GM10248 (cell line): ENCODE results near the gene THEMIS.
"Not testable (repeated sequence)": the region's sequence is repeated elsewhere in the genome, so short reads cannot be mapped to it uniquely, and the experiment has no call there.

Source experiments
- CTCF ChIA-PET: fragments of 300-600 bp; sonication (Branson Sonifier 250); formaldehyde crosslinking; extraction: SDS; loops from one replicate; lab custom pipeline; 2021; ENCODE audit warnings: antibody characterized with exemption; lab: Yijun Ruan, JAX
- POLR2A ChIA-PET: fragments of 350-650 bp; sonication (Branson Sonifier 250); formaldehyde crosslinking; extraction: SDS; loops from one replicate; lab custom pipeline; 2020; ENCODE audit warnings: antibody characterized with exemption; lab: Yijun Ruan, JAX
- DNase-seq: peaks from one replicate; pipeline ENCODE4 v3.0.0; 2012; ENCODE audit errors: extremely low spot score
- TF ChIP-seq, protein P1 (sequence below): IDR thresholded peaks from 2 replicates; pipeline ENCODE4 v1.5.1; 2012; ENCODE audit warnings: mild to moderate bottlenecking, low read depth; ENCODE audit errors: extremely low read depth, missing control alignments, control extremely low read depth

THEMIS gene

GRCh38 chr6:127884134-127884533, 16.7 kb downstream of the THEMIS start:
- TF ChIP-seq, protein P1, sequence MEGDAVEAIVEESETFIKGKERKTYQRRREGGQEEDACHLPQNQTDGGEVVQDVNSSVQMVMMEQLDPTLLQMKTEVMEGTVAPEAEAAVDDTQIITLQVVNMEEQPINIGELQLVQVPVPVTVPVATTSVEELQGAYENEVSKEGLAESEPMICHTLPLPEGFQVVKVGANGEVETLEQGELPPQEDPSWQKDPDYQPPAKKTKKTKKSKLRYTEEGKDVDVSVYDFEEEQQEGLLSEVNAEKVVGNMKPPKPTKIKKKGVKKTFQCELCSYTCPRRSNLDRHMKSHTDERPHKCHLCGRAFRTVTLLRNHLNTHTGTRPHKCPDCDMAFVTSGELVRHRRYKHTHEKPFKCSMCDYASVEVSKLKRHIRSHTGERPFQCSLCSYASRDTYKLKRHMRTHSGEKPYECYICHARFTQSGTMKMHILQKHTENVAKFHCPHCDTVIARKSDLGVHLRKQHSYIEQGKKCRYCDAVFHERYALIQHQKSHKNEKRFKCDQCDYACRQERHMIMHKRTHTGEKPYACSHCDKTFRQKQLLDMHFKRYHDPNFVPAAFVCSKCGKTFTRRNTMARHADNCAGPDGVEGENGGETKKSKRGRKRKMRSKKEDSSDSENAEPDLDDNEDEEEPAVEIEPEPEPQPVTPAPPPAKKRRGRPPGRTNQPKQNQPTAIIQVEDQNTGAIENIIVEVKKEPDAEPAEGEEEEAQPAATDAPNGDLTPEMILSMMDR: no peak
- ChIA-PET POLR2A (no interaction called here), CTCF (no interaction called here)
- no peak for DNase-seq

DNA sequence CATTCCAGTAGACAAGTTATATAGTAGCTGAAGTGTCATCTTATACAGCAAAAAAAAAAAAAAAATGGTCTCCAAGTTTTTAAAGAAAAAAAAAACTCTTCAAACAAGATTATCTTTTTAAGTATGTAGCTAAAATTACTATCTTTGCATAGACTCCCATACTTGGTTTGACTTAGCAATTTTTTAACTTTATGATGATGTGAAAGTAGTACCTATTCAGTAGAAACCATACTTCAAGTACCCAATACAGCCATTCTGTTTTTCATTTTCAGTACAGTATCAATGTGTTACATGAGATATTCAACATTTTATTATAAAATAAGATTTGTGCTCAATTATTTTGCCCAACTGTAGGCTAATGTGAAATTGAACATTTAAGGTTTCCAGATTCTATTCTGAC, 18.9 kb downstream of the THEMIS start:
- DNase-seq, CTCF ChIA-PET, POLR2A ChIA-PET: not testable (repeated sequence)

DNA sequence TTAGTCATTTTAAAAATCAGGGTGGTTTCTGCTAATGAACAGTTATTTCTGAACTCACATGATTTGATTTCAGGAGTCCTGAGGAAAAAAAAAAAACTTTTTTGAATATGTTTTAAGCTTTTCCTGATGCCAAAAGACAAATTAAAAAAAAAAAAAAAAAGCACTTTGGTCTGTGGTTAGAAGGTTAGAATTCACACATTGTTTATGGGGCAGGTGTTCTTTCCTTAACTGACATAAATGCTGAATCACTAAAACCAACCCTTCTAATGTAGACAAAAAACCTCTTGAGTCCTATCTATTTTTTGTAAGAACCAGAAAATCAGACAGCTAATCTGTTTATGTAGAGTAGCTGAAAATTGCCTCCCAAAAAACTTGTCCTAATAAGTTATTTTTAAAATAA, 20.4 kb downstream of the THEMIS start:
- TF ChIP-seq, protein P1: no peak
- ChIA-PET POLR2A (no interaction called here), CTCF (no interaction called here)
- no peak for DNase-seq

DNA sequence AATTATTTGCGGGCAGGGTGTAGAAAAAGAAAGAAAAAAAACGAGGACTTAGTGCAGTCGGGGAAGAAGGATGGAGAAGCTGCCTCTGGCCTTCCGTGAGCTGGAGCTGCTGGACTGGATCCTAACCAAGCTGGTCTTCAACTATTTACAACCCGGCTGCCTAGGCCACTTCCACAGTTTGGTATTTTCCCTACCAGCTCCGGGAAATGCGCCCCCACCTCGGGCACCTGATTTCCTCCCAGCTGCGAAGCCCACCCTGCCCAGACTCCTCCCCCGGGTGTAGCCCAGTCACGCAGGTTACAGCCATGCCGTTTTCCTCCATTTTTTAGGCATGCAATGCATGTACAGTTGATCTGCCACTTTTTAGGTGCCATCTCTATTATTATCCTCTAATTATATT, 21.2 kb downstream of the THEMIS start:
- TF ChIP-seq, protein P1: no peak
- ChIA-PET POLR2A (no interaction called here), CTCF (no interaction called here)
- DNase-seq: no peak

- ChIA-PET CTCF (interaction anchor here (1.2 kb wide), 1 partner anchor 22 kb away, joined by 4 read pairs; no protein-coding TSS in a partner anchor), POLR2A (no interaction called here)
Measured at GRCh38 chr6:127878115-127878514, 22.7 kb downstream of the THEMIS start.

GRCh38 chr6:127877231-127877630, 23.6 kb downstream of the THEMIS start:
- ChIA-PET POLR2A (no interaction called here), CTCF (no interaction called here)
- no peak for DNase-seq
- TF ChIP-seq, protein P1: no peak

More at GRCh38 chr6:127878115-127878514, 22.7 kb downstream of the THEMIS start:
- no peak for DNase-seq
- TF ChIP-seq, protein P1: no peak

GRCh38 chr6:127869772-127870404, 31.0 kb downstream of the THEMIS start:
- CTCF ChIA-PET: interaction anchor here (1.3 kb wide), 1 partner anchor 11 kb away, joined by 4 read pairs; no protein-coding TSS in a partner anchor
- POLR2A ChIA-PET: no interaction called here
- DNase-seq: no peak
- TF ChIP-seq, protein P1: no peak
